Hepatocyte (in vitro differentiated cells): ENCODE data around the gene ZSCAN20.

Experiments used
- CTCF ChIP-seq: fragments of 200-600 bp; sonication (generic); IDR thresholded peaks from 2 replicates; pipeline ENCODE4 v1.5.1; 2016; ENCODE audit warnings: antibody characterized with exemption, mild to moderate bottlenecking; ENCODE audit not compliant: poor library complexity
- EZH2 ChIP-seq: fragments of 200-600 bp; sonication (generic); IDR thresholded peaks from 2 replicates; pipeline ENCODE4 v1.6.1; 2016; ENCODE audit warnings: antibody characterized with exemption, mild to moderate bottlenecking, borderline replicate concordance

GRCh38 chr1:33532250-33532649 is 59.8 kb downstream of the ZSCAN20 start:
- TF ChIP-seq CTCF, result no peak
- TF ChIP-seq EZH2, result no peak
